Measurements from ENCODE around the gene TPCN2.

The TPCN2 gene

GRCh38 chr11:69171476-69172240 is 122.9 kb downstream of the TPCN2 start:
- DNase-seq, result no peak

- DNase-seq, result no peak
These were observed 123.9 kb downstream of the TPCN2 start for GRCh38 chr11:69172674-69173073.

- no peak for DNase-seq
These were observed 124.6 kb downstream of the TPCN2 start for GRCh38 chr11:69173331-69173730.

GRCh38 chr11:69173925-69174581 is 125.3 kb downstream of the TPCN2 start:
- no peak for DNase-seq

- no peak for DNase-seq
These were observed 126.1 kb downstream of the TPCN2 start for GRCh38 chr11:69174841-69175240.

GRCh38 chr11:69178819-69179482 is 130.2 kb downstream of the TPCN2 start:
- DNase-seq, result no peak

- DNase-seq, result no peak
These were observed 131.5 kb downstream of the TPCN2 start for GRCh38 chr11:69180226-69180625.

GRCh38 chr11:69180726-69181125 is 132.0 kb downstream of the TPCN2 start:
- no peak for DNase-seq

GRCh38 chr11:69183613-69184012 is 134.9 kb downstream of the TPCN2 start:
- no peak for DNase-seq
